GM23338 (cell line): ENCODE measurements around the gene ACRBP. TPM values are rescaled to one million over a fixed set of nuclear protein-coding genes. Genes with fewer than 3 reads are reported as not detected.

Source experiments
- ATAC-seq: fragments of 200-7000 bp; cut with Tn5 transposase; 3 replicates; pipeline ENCODE4 v1.9.1; 2020
- DNase-seq: peaks from one replicate; pipeline ENCODE4 v3.0.0-alpha.2; 2015; ENCODE audit warnings: low spot score
- H2AFZ ChIP-seq: fragments of 200-600 bp; sonication (generic); 2 replicates; pipeline ENCODE4 v1.8.0; 2016; ENCODE audit warnings: antibody characterized with exemption, mild to moderate bottlenecking, moderate library complexity
- H3F3A ChIP-seq: fragments of 200-600 bp; sonication (generic); replicated peaks from 2 replicates; pipeline ENCODE4 v1.8.0; 2017; ENCODE audit warnings: antibody characterized with exemption, mixed run types, low read depth
- H3K27ac ChIP-seq: fragments of 200-600 bp; sonication (generic); 2 replicates; pipeline ENCODE4 v1.6.1; 2016; ENCODE audit warnings: low read depth
- H3K27me3 ChIP-seq: fragments of 200-600 bp; sonication (generic); 2 replicates; pipeline ENCODE4 v1.8.0; 2016; ENCODE audit warnings: mild to moderate bottlenecking, mixed run types, moderate library complexity; ENCODE audit not compliant: insufficient read depth
- H3K36me3 ChIP-seq: fragments of 200-600 bp; sonication (generic); 2 replicates; pipeline ENCODE4 v1.8.0; 2016; ENCODE audit warnings: mild to moderate bottlenecking; ENCODE audit not compliant: insufficient read depth
- H3K4me1 ChIP-seq: fragments of 200-600 bp; sonication (generic); 2 replicates; pipeline ENCODE4 v1.8.0; 2016; ENCODE audit warnings: mild to moderate bottlenecking, moderate library complexity; ENCODE audit not compliant: insufficient read depth
- H3K4me2 ChIP-seq: fragments of 200-600 bp; sonication (generic); 2 replicates; pipeline ENCODE4 v1.7.1; 2017; ENCODE audit warnings: mixed run types
- H3K4me3 ChIP-seq: fragments of 200-600 bp; sonication (generic); 2 replicates; pipeline ENCODE4 v1.6.1; 2016; ENCODE audit warnings: mixed run types
- H3K79me2 ChIP-seq: fragments of 200-600 bp; sonication (generic); replicated peaks from 2 replicates; pipeline ENCODE4 v1.8.0; 2017; ENCODE audit warnings: mild to moderate bottlenecking; ENCODE audit not compliant: insufficient read depth
- H3K9me2 ChIP-seq: fragments of 200-600 bp; sonication (generic); 2 replicates; pipeline ENCODE4 v1.8.0; 2017; ENCODE audit not compliant: insufficient read depth
- H4K20me1 ChIP-seq: fragments of 200-600 bp; sonication (generic); replicated peaks from 2 replicates; pipeline ENCODE4 v1.8.0; 2017; ENCODE audit warnings: mild to moderate bottlenecking; ENCODE audit not compliant: insufficient read depth
- H3K27ac Mint-ChIP-seq: 2 replicates; pipeline ENCODE4 v1.8.0; 2020; ENCODE audit warnings: inconsistent platforms, mild to moderate bottlenecking, moderate library complexity, mixed read lengths
- H3K27me3 Mint-ChIP-seq: 3 replicates; pipeline ENCODE4 v1.8.0; 2022; ENCODE audit warnings: low read depth, mild to moderate bottlenecking, moderate library complexity, mixed read lengths, inconsistent platforms; ENCODE audit not compliant: insufficient read depth, poor library complexity
- H3K36me3 Mint-ChIP-seq: 3 replicates; pipeline ENCODE4 v1.8.0; 2021; ENCODE audit warnings: low read depth, mild to moderate bottlenecking, inconsistent platforms, moderate library complexity, mixed read lengths
- H3K4me1 Mint-ChIP-seq: 3 replicates; pipeline ENCODE4 v1.8.0; 2020; ENCODE audit warnings: mild to moderate bottlenecking, inconsistent platforms, mixed read lengths
- H3K4me3 Mint-ChIP-seq: 3 replicates; pipeline ENCODE4 v1.8.0; 2021; ENCODE audit warnings: moderate library complexity, mild to moderate bottlenecking, inconsistent platforms, mixed read lengths
- H3K9me3 Mint-ChIP-seq: 3 replicates; pipeline ENCODE4 v1.8.0; 2020; ENCODE audit warnings: moderate library complexity, mild to moderate bottlenecking, inconsistent platforms, mixed read lengths
- CREB1 ChIP-seq: fragments of 250-450 bp; sonication (Bioruptor Pico); IDR thresholded peaks from 2 replicates; pipeline ENCODE4 v1.5.0; 2020; ENCODE audit warnings: low read depth, mild to moderate bottlenecking, moderate library complexity
- JUNB ChIP-seq: IDR thresholded peaks from one replicate; pipeline ENCODE4 v1.6.1; 2016; ENCODE audit warnings: antibody characterized with exemption; ENCODE audit not compliant: unreplicated experiment
- NANOG ChIP-seq: IDR thresholded peaks from 2 replicates; pipeline ENCODE4 v1.6.1; 2016; ENCODE audit warnings: antibody characterized with exemption, borderline replicate concordance
- POLR2AphosphoS5 ChIP-seq: IDR thresholded peaks from 2 replicates; pipeline ENCODE4 v1.6.1; 2016; ENCODE audit warnings: antibody characterized with exemption, low read depth
- ZNF331 ChIP-seq: fragments of 250-450 bp; sonication (Bioruptor Pico); IDR thresholded peaks from 2 replicates; pipeline ENCODE4 v1.5.0; 2020; ENCODE audit warnings: low read depth, mild to moderate bottlenecking, moderate library complexity
- polyA plus RNA-seq: library from polyadenylated mRNA; unstranded; fragments of >200 nt; fragmentation: Nextera tagmentation; extraction: Ambion mirVana; gene quantifications from 2 replicates; pipeline ENCODE4 v1.2.1, GENCODE V29; 2016
- total RNA-seq: library from RNA; depleted of rRNA; stranded (reverse); fragments of >200 nt; shearing (Covaris generic); gene quantifications from 2 replicates; pipeline ENCODE4 v1.2.3, GENCODE V29; 2014
- TF ChIP-seq, protein P1 (sequence below): IDR thresholded peaks from 2 replicates; pipeline ENCODE4 v1.6.1; 2016; ENCODE audit warnings: antibody characterized with exemption
- TF ChIP-seq, protein P2 (sequence below), 2 experiments: fragments of 200-600 bp in 1 of 2; sonication (generic) in 1 of 2; conservative IDR thresholded peaks; 2 replicates each; pipeline versions ENCODE4 v1.5.1 to v1.6.1; 2016 to 2017; ENCODE audit warnings: antibody characterized with exemption in 2 of 2, low read depth in 2 of 2, mild to moderate bottlenecking in 2 of 2, moderate library complexity in 1 of 2
- TF ChIP-seq, protein P3 (sequence below): fragments of 250-450 bp; sonication (Bioruptor Pico); IDR thresholded peaks from 2 replicates; pipeline ENCODE4 v1.5.0; 2020; ENCODE audit warnings: mild to moderate bottlenecking, moderate library complexity

Gene ACRBP
- total and polyA plus RNA-seq, 2 experiments from 2014 or later: 0.70 to 2.2 TPM

DNA sequence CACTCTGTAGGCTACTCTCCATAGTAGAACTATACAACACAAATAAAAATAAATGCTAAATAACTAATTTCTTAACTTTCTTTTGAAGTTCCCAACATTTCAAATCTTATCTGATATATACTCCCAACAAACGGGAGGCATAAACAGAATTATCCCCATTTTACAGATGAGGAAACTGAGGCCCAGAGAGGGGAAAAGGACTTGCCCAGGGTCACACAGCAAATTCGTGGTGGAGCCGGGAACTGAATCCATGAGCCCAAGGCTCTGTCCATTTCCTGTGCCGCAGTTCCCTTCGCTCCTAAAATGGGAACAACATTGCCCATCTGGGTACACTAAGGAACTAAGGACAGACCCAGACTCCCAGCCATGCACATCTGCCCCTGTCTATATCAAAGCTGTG lies 29.7 kb upstream of the ACRBP start:
- peaks cover 29% of the 10 kb centered on the region for H3K79me2 ChIP-seq
- H4K20me1 ChIP-seq: peaks cover 13% of the 10 kb centered on the region
- no peak overlapping the region for H3K4me3 ChIP-seq
- H3K36me3 ChIP-seq: peaks cover 51% of the 10 kb centered on the region
- H2AFZ ChIP-seq: no peak overlapping the region
- H3K9me2 ChIP-seq: no peaks in the 10 kb centered on the region
- Mint-ChIP-seq H3K9me3 (no peaks in the 10 kb centered on the region), H3K27ac (no peak overlapping the region), H3K27me3 (peaks cover 3% of the 10 kb centered on the region), H3K36me3 (peaks cover 68% of the 10 kb centered on the region), H3K4me3 (no peak overlapping the region), H3K4me1 (no peaks in the 10 kb centered on the region)
- H3K4me2 ChIP-seq: no peak overlapping the region
- H3K27me3 ChIP-seq: no peaks in the 10 kb centered on the region
- no peak for DNase-seq
- TF ChIP-seq, protein P1, sequence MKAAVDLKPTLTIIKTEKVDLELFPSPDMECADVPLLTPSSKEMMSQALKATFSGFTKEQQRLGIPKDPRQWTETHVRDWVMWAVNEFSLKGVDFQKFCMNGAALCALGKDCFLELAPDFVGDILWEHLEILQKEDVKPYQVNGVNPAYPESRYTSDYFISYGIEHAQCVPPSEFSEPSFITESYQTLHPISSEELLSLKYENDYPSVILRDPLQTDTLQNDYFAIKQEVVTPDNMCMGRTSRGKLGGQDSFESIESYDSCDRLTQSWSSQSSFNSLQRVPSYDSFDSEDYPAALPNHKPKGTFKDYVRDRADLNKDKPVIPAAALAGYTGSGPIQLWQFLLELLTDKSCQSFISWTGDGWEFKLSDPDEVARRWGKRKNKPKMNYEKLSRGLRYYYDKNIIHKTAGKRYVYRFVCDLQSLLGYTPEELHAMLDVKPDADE: no peak
- TF ChIP-seq CREB1 (CRISPR knock-in tag): no peak
- H3K4me1 ChIP-seq: no peaks in the 10 kb centered on the region
- H3K27ac ChIP-seq: no peak overlapping the region
- no peaks in the 10 kb centered on the region; the same call in 1 of the 2 replicates for H3F3A ChIP-seq
- no peak for ATAC-seq

DNA sequence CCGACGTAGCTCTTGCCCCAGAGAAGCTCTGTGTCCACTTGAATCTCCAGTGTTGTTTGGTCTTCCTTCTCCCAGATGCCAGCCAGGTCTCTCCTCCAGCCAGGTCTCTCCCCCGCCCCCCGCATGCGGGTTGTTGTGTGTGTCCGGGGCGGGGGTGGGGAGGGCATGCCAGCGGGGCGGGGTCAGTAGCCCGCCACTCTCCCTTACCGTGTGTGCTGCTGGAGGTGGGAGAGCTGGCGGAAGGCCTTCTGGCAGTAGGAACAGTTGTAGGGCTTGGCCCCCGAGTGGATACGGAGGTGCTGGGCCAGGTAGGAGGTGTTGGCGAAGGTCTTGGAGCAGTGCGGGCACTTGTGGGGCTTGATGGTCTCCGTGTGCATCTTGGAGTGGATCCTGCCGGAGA lies 24.9 kb upstream of the ACRBP start:
- H3K36me3 Mint-ChIP-seq: peaks cover 83% of the 10 kb centered on the region
- Histone ChIP-seq H3K9me2 (no peaks in the 10 kb centered on the region), H4K20me1 (peaks cover 3% of the 10 kb centered on the region; the same call in 1 of the 2 replicates), H3K27me3 (no peaks in the 10 kb centered on the region), H2AFZ (no peak overlapping the region), H3K36me3 (peaks cover 63% of the 10 kb centered on the region), H3K27ac (no peak overlapping the region), H3K4me3 (no peak overlapping the region), H3K4me1 (no peaks in the 10 kb centered on the region), H3K4me2 (no peak overlapping the region), H3F3A (no peaks in the 10 kb centered on the region), H3K79me2 (no peaks in the 10 kb centered on the region)
- no peaks in the 10 kb centered on the region for H3K9me3 Mint-ChIP-seq
- ATAC-seq (no peak), DNase-seq (no peak)
- no peak overlapping the region for H3K27ac Mint-ChIP-seq
- no peak overlapping the region for H3K4me3 Mint-ChIP-seq
- H3K27me3 Mint-ChIP-seq: peaks cover 2% of the 10 kb centered on the region
- no peaks in the 10 kb centered on the region for H3K4me1 Mint-ChIP-seq
- TF ChIP-seq, protein P2, sequence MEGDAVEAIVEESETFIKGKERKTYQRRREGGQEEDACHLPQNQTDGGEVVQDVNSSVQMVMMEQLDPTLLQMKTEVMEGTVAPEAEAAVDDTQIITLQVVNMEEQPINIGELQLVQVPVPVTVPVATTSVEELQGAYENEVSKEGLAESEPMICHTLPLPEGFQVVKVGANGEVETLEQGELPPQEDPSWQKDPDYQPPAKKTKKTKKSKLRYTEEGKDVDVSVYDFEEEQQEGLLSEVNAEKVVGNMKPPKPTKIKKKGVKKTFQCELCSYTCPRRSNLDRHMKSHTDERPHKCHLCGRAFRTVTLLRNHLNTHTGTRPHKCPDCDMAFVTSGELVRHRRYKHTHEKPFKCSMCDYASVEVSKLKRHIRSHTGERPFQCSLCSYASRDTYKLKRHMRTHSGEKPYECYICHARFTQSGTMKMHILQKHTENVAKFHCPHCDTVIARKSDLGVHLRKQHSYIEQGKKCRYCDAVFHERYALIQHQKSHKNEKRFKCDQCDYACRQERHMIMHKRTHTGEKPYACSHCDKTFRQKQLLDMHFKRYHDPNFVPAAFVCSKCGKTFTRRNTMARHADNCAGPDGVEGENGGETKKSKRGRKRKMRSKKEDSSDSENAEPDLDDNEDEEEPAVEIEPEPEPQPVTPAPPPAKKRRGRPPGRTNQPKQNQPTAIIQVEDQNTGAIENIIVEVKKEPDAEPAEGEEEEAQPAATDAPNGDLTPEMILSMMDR (conservative IDR thresholded peaks at IDR 0.05; ENCODE audit: low read depth in 2 of 2): no peak
- TF ChIP-seq, protein P1: no peak
- TF ChIP-seq, protein P3, sequence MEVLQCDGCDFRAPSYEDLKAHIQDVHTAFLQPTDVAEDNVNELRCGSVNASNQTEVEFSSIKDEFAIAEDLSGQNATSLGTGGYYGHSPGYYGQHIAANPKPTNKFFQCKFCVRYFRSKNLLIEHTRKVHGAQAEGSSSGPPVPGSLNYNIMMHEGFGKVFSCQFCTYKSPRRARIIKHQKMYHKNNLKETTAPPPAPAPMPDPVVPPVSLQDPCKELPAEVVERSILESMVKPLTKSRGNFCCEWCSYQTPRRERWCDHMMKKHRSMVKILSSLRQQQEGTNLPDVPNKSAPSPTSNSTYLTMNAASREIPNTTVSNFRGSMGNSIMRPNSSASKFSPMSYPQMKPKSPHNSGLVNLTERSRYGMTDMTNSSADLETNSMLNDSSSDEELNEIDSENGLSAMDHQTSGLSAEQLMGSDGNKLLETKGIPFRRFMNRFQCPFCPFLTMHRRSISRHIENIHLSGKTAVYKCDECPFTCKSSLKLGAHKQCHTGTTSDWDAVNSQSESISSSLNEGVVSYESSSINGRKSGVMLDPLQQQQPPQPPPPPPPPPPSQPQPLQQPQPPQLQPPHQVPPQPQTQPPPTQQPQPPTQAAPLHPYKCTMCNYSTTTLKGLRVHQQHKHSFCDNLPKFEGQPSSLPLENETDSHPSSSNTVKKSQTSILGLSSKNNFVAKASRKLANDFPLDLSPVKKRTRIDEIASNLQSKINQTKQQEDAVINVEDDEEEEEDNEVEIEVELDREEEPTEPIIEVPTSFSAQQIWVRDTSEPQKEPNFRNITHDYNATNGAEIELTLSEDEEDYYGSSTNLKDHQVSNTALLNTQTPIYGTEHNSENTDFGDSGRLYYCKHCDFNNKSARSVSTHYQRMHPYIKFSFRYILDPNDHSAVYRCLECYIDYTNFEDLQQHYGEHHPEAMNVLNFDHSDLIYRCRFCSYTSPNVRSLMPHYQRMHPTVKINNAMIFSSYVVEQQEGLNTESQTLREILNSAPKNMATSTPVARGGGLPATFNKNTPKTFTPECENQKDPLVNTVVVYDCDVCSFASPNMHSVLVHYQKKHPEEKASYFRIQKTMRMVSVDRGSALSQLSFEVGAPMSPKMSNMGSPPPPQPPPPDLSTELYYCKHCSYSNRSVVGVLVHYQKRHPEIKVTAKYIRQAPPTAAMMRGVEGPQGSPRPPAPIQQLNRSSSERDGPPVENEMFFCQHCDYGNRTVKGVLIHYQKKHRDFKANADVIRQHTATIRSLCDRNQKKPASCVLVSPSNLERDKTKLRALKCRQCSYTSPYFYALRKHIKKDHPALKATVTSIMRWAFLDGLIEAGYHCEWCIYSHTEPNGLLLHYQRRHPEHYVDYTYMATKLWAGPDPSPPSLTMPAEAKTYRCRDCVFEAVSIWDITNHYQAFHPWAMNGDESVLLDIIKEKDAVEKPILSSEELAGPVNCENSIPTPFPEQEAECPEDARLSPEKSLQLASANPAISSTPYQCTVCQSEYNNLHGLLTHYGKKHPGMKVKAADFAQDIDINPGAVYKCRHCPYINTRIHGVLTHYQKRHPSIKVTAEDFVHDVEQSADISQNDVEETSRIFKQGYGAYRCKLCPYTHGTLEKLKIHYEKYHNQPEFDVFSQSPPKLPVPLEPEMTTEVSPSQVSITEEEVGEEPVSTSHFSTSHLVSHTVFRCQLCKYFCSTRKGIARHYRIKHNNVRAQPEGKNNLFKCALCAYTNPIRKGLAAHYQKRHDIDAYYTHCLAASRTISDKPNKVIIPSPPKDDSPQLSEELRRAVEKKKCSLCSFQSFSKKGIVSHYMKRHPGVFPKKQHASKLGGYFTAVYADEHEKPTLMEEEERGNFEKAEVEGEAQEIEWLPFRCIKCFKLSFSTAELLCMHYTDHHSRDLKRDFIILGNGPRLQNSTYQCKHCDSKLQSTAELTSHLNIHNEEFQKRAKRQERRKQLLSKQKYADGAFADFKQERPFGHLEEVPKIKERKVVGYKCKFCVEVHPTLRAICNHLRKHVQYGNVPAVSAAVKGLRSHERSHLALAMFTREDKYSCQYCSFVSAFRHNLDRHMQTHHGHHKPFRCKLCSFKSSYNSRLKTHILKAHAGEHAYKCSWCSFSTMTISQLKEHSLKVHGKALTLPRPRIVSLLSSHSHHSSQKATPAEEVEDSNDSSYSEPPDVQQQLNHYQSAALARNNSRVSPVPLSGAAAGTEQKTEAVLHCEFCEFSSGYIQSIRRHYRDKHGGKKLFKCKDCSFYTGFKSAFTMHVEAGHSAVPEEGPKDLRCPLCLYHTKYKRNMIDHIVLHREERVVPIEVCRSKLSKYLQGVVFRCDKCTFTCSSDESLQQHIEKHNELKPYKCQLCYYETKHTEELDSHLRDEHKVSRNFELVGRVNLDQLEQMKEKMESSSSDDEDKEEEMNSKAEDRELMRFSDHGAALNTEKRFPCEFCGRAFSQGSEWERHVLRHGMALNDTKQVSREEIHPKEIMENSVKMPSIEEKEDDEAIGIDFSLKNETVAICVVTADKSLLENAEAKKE (CRISPR knock-in tag): no peak
- TF ChIP-seq NANOG (no peak), JUNB (no peak), POLR2AphosphoS5 (no peak), ZNF331 (CRISPR knock-in tag) (no peak)
